ENCODE results near the gene TDG.
"Not testable (repeated sequence)": the region's sequence is repeated elsewhere in the genome, so short reads cannot be mapped to it uniquely, and the experiment has no call there.

The TDG gene

DNA sequence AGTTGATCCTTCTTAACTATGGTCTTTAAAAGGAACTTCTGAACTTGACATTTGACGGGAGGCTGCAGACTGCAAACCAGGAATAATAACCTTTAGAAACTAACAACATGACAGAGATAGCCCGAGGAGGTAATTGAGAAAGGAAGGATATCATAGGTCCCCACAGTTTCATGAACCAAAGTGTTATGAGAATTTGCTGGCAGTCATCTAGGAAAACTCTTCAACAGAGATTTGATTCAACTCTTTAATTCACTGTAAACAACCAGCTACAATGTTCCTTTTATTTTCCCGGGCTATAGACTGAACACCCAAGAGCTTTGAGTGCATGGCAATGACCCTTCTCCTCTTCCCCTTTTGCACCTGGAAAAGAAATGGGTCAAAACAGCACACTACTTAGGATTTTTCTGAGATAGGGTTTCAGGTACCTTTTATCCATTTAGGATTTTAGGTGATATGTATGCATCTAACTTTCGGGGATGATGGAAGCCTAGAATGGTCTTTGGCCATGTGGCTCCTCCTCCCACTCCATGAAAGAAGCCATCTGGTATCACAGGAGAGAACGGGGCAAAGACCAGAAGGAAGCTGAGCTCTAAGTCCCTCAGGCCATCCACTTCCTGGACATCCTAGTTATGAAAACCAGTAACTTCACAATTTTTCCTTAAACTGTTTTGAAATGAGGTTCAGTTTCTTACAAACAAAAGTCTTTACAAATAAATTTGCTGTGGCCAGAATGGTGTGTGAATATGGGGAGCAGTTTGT lies 61.3 kb downstream of the TDG start:
- H3K4me3 ChIP-seq (replicated peaks; ENCODE audit: low read depth, low read length): no peak overlapping the region
- TF ChIP-seq CTCF (IDR thresholded peaks at IDR 0.05; ENCODE audit: low read depth, low read length, missing control alignments): no peak
- DNase-seq (ENCODE audit: extremely low read depth, low read depth): no peak

- DNase-seq (ENCODE audit: extremely low read depth, low read depth); H3K4me3 ChIP-seq (replicated peaks; ENCODE audit: low read depth, low read length): not testable (repeated sequence)
Observed at GRCh38 chr12:104030596-104030995, 64.9 kb downstream of the TDG start.

- not testable (repeated sequence) for DNase-seq (ENCODE audit: extremely low read depth, low read depth); H3K4me3 ChIP-seq (replicated peaks; ENCODE audit: low read depth, low read length)
Observed at GRCh38 chr12:104036143-104036542, 70.5 kb downstream of the TDG start.

Measured in HFF-Myc (cell line).